Uterus (tissue), 4 donors: Measurements from ENCODE around the gene TRIL. TPM values are rescaled to one million over a fixed set of nuclear protein-coding genes. Genes with fewer than 3 reads are reported as not detected.

Experiments used
- DNase-seq, 2 donors: peaks; one replicate each; pipeline ENCODE4 v3.0.0-alpha.2; 2019 to 2020
- H3K27ac ChIP-seq, 2 donors: fragments of 200-600 bp; sonication (generic); 1 replicate in 1 of 2; 2 replicates in 1 of 2; pipeline ENCODE4 v1.5.1; 2016 to 2018
- H3K27me3 ChIP-seq, 2 donors: fragments of 200-600 bp; sonication (generic); one replicate each; pipeline ENCODE4 v1.5.1; 2018 to 2019; ENCODE audit warnings: control low read depth in 1 of 2
- H3K36me3 ChIP-seq, 2 donors: fragments of 200-600 bp; sonication (generic); one replicate each; pipeline ENCODE4 v1.5.1; 2019; ENCODE audit warnings: control low read depth in 1 of 2
- H3K4me1 ChIP-seq, 2 donors: fragments of 200-600 bp; sonication (generic); one replicate each; pipeline ENCODE4 v1.5.1; 2018 to 2019; ENCODE audit warnings: control low read depth in 1 of 2
- H3K4me3 ChIP-seq, 2 donors: fragments of 200-600 bp; sonication (generic); 1 replicate in 1 of 2; 2 replicates in 1 of 2; pipeline ENCODE4 v1.5.1; 2018 to 2019; ENCODE audit warnings: mild to moderate bottlenecking in 1 of 2
- H3K9me3 ChIP-seq, 2 donors: fragments of 200-600 bp; sonication (generic); one replicate each; pipeline ENCODE4 v1.5.1; 2019; ENCODE audit warnings: control low read depth in 1 of 2
- CTCF ChIP-seq, 4 experiments: fragments of 200-600 bp in 2 of 4; fragments of 450-650 bp in 2 of 4; sonication (generic) in 2 of 4; IDR thresholded peaks; one replicate each; pipeline ENCODE4 v1.5.1; 2016 to 2019; ENCODE audit warnings: antibody characterized with exemption in 4 of 4, mild to moderate bottlenecking in 2 of 4, moderate library complexity in 1 of 4
- POLR2A ChIP-seq, 2 donors: fragments of 450-650 bp; IDR thresholded peaks; one replicate each; pipeline ENCODE4 v1.6.1; 2016; ENCODE audit warnings: antibody characterized with exemption in 2 of 2, mild to moderate bottlenecking in 1 of 2, moderate library complexity in 1 of 2
- intact Hi-C: fragments of 100-400 bp; cut with DNase I; formaldehyde crosslinking; loops from one replicate; pipeline ENCODE4 v1.15.1; 2023; ENCODE audit warnings: low total_unique reads
- total RNA-seq, 4 donors: library from RNA; depleted of rRNA in 3 of 4; stranded (reverse); fragments of >200 nt in 3 of 4; gene quantifications; one replicate each; pipeline versions ENCODE4 v1.1.0 to v1.2.4, GENCODE V29; 2014 to 2023
- donor health status: DM: yes; HTN: yes; CAD: no.

Gene TRIL
- total RNA-seq, 4 donors from 2014 or later: 6.2 to 23.5 (median 10.1) TPM

- no peak for TF ChIP-seq POLR2A (IDR thresholded peaks at IDR 0.05)
- no peak for TF ChIP-seq CTCF (IDR thresholded peaks at IDR 0.05)
- peak overlapping the region in 1 of 2 donors; percentile 54 for H3K27ac ChIP-seq
Measured at GRCh38 chr7:28983396-28984190, 25.5 kb upstream of the TRIL start.

GRCh38 chr7:28981161-28981465, 23.0 kb upstream of the TRIL start:
- Histone ChIP-seq H3K36me3 (no peaks in the 10 kb centered on the region), H3K4me1 (peaks cover 3 to 8% of the 10 kb centered on the region in 2 donors), H3K4me3 (no peak overlapping the region), H3K27ac (peak overlapping the region in 1 of 2 donors; percentile 8), H3K27me3 (no peaks in the 10 kb centered on the region), H3K9me3 (no peaks in the 10 kb centered on the region)
- intact Hi-C loops: no loop called here
- DNase-seq: no peak
- TF ChIP-seq POLR2A (IDR thresholded peaks at IDR 0.05): no peak
- TF ChIP-seq CTCF (IDR thresholded peaks at IDR 0.05): no peak

More at GRCh38 chr7:28983396-28984190, 25.5 kb upstream of the TRIL start:
- Histone ChIP-seq H3K36me3 (no peaks in the 10 kb centered on the region), H3K9me3 (no peaks in the 10 kb centered on the region), H3K4me1 (peaks cover 5 to 15% of the 10 kb centered on the region in 2 donors), H3K4me3 (no peak overlapping the region), H3K27me3 (no peaks in the 10 kb centered on the region)
- no peak for DNase-seq
- intact Hi-C loops: no loop called here

- Histone ChIP-seq H3K27me3 (no peaks in the 10 kb centered on the region), H3K9me3 (no peaks in the 10 kb centered on the region), H3K4me3 (no peak overlapping the region), H3K4me1 (peaks cover 0 to 2% of the 10 kb centered on the region in 2 donors), H3K36me3 (no peaks in the 10 kb centered on the region), H3K27ac (peak overlapping the region in 1 of 2 donors; percentile 8)
- DNase-seq: no peak
- no peak for TF ChIP-seq POLR2A (IDR thresholded peaks at IDR 0.05)
- no peak for TF ChIP-seq CTCF (IDR thresholded peaks at IDR 0.05)
- intact Hi-C loops: no loop called here
Measured at GRCh38 chr7:28980451-28981160, 22.5 kb upstream of the TRIL start.

GRCh38 chr7:28979776-28980175, 21.6 kb upstream of the TRIL start:
- no peaks in the 10 kb centered on the region for H3K9me3 ChIP-seq
- no peaks in the 10 kb centered on the region for H3K27me3 ChIP-seq
- TF ChIP-seq CTCF (IDR thresholded peaks at IDR 0.05): no peak
- no peak for TF ChIP-seq POLR2A (IDR thresholded peaks at IDR 0.05)
- intact Hi-C loops: no loop called here
- no peak overlapping the region for H3K4me3 ChIP-seq
- H3K4me1 ChIP-seq: no peaks in the 10 kb centered on the region
- H3K27ac ChIP-seq: peak overlapping the region in 1 of 2 donors; percentile 51
- no peaks in the 10 kb centered on the region for H3K36me3 ChIP-seq
- peak in 1 of 2 donors; percentile 58 for DNase-seq

- no peak for DNase-seq
- Histone ChIP-seq H3K27ac (no peak overlapping the region), H3K36me3 (no peaks in the 10 kb centered on the region), H3K4me1 (no peaks in the 10 kb centered on the region), H3K9me3 (no peaks in the 10 kb centered on the region), H3K4me3 (no peak overlapping the region), H3K27me3 (no peaks in the 10 kb centered on the region)
- intact Hi-C loops: no loop called here
- TF ChIP-seq POLR2A (IDR thresholded peaks at IDR 0.05): no peak
- no peak for TF ChIP-seq CTCF (IDR thresholded peaks at IDR 0.05)
Measured at GRCh38 chr7:28977881-28978280, 19.8 kb upstream of the TRIL start.
